Loucy (cell line): Measurements from ENCODE around the gene LARP4.

Experiments used
- H2AFZ ChIP-seq: fragments of 200-600 bp; sonication (generic); 2 replicates; pipeline ENCODE4 v1.6.0; 2016; ENCODE audit warnings: antibody characterized with exemption, mild to moderate bottlenecking, low read length, moderate library complexity
- H3F3A ChIP-seq: fragments of 200-600 bp; 2 replicates; pipeline ENCODE4 v1.6.0; 2016; ENCODE audit warnings: antibody characterized with exemption, low read depth, mild to moderate bottlenecking
- H3K27me3 ChIP-seq: fragments of 200-600 bp; sonication (generic); 2 replicates; pipeline ENCODE4 v1.6.1; 2014; ENCODE audit warnings: low read length, mild to moderate bottlenecking; ENCODE audit not compliant: insufficient read depth, poor library complexity, severe bottlenecking
- H3K36me3 ChIP-seq: fragments of 200-600 bp; sonication (generic); 2 replicates; pipeline ENCODE4 v1.6.1; 2016; ENCODE audit warnings: low read length; ENCODE audit not compliant: insufficient read depth
- H3K4me1 ChIP-seq: fragments of 200-600 bp; sonication (generic); 2 replicates; pipeline ENCODE4 v1.5.1; 2014; ENCODE audit warnings: low read length, mild to moderate bottlenecking; ENCODE audit not compliant: insufficient read depth, poor library complexity, severe bottlenecking
- H3K4me2 ChIP-seq: fragments of 200-600 bp; sonication (generic); 2 replicates; pipeline ENCODE4 v1.6.0; 2014; ENCODE audit warnings: antibody characterized with exemption, low read length, low read depth, mild to moderate bottlenecking; ENCODE audit not compliant: poor library complexity, severe bottlenecking
- H3K4me3 ChIP-seq: fragments of 200-600 bp; sonication (generic); 2 replicates; pipeline ENCODE4 v1.5.1; 2014; ENCODE audit warnings: low read length, mild to moderate bottlenecking, mixed read lengths; ENCODE audit not compliant: poor library complexity, severe bottlenecking
- H3K79me2 ChIP-seq: fragments of 200-600 bp; sonication (generic); 2 replicates; pipeline ENCODE4 v1.6.1; 2014; ENCODE audit warnings: low read length; ENCODE audit not compliant: insufficient read depth
- H3K9ac ChIP-seq: fragments of 200-600 bp; sonication (generic); 2 replicates; pipeline ENCODE4 v1.6.0; 2014; ENCODE audit warnings: mild to moderate bottlenecking, low read depth, low read length, moderate library complexity; ENCODE audit not compliant: poor library complexity, severe bottlenecking
- H3K9me2 ChIP-seq: fragments of 200-600 bp; sonication (generic); replicated peaks from 2 replicates; pipeline ENCODE4 v1.6.1; 2016; ENCODE audit warnings: low read depth, low read length, mixed read lengths
- H3K9me3 ChIP-seq: fragments of 200-600 bp; sonication (generic); 2 replicates; pipeline ENCODE4 v1.6.1; 2014; ENCODE audit warnings: mild to moderate bottlenecking, antibody characterized with exemption, low read length, low read depth; ENCODE audit not compliant: insufficient read depth
- H4K20me1 ChIP-seq: fragments of 200-600 bp; sonication (generic); 2 replicates; pipeline ENCODE4 v1.6.0; 2014; ENCODE audit warnings: antibody characterized with exemption, low read length, mild to moderate bottlenecking; ENCODE audit not compliant: insufficient read depth, poor library complexity, severe bottlenecking
- EZH2phosphoT487 ChIP-seq: fragments of 200-600 bp; IDR thresholded peaks from 2 replicates; pipeline ENCODE4 v1.6.1; 2018; ENCODE audit warnings: antibody characterized with exemption, mild to moderate bottlenecking, moderate library complexity, borderline replicate concordance
- TF ChIP-seq, protein P1 (sequence below): fragments of 200-600 bp; sonication (generic); conservative IDR thresholded peaks from 2 replicates; pipeline ENCODE4 v1.5.1; 2014; ENCODE audit warnings: mild to moderate bottlenecking, antibody characterized with exemption, low read length

The LARP4 gene

DNA sequence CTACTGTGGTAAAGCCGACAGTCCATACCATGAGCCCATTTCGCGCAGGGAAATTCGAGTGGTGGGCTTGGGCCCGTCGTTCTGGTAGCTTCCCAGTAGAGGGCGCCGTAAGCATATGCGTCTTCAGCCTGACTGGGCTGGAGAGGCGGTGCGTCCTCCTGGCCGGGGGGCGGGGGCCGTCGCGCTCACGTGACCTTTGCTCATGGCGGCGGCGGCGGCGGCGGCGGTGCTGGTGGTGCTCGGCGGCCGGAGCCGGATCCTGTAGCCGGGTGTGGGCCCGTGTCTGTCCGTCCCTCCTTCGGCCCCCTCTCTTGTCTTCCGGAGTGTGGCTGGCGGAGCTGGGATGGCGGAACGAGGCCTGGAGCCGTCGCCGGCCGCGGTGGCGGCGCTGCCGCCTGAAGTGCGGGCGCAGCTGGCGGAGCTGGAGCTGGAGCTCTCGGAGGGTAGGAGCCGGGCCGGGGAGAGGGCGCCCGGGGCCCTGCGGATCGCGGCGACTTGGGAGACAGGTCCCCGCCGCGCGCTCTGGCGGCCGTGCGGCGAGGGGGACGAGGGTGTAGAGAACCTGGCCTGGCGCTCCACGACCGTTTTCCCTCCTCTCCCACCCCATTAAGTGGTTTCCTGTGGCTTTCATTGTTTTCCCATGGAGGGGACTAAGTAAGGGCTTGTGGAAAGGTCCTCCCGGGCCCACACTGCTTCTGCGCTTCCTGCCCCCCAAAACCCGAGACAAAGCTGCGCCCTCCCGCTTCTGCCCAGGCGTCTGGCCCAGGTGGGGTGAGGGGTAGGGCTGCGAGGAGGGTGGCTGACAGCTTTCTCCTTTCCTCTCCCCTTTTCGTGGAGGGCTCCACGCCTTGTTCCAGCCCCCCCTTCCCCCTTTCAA lies 104.4 kb downstream of the LARP4 start, which contains the start of gene DIP2B:
TSS of gene DIP2B (plus strand) at position 188 of the 877 bp plus-strand sequence. CDS start at position 344, 156 bp downstream.
- Histone ChIP-seq H3K79me2 (peaks cover 52% of the 10 kb centered on the region), H3F3A (no peaks in the 10 kb centered on the region), H3K4me3 (peak within 1 kb of the TSS; percentile 85), H3K27me3 (no peaks in the 10 kb centered on the region), H3K9me3 (no peaks in the 10 kb centered on the region), H3K9ac (peak within 1 kb of the TSS; percentile 81), H3K36me3 (no peaks in the 10 kb centered on the region), H2AFZ (peak within 1 kb of the TSS; percentile 100), H3K9me2 (no peaks in the 10 kb centered on the region), H4K20me1 (peaks cover 28% of the 10 kb centered on the region), H3K4me1 (peaks cover 46% of the 10 kb centered on the region), H3K4me2 (peak within 1 kb of the TSS; percentile 97)
- no peak for TF ChIP-seq EZH2phosphoT487
- TF ChIP-seq, protein P1, sequence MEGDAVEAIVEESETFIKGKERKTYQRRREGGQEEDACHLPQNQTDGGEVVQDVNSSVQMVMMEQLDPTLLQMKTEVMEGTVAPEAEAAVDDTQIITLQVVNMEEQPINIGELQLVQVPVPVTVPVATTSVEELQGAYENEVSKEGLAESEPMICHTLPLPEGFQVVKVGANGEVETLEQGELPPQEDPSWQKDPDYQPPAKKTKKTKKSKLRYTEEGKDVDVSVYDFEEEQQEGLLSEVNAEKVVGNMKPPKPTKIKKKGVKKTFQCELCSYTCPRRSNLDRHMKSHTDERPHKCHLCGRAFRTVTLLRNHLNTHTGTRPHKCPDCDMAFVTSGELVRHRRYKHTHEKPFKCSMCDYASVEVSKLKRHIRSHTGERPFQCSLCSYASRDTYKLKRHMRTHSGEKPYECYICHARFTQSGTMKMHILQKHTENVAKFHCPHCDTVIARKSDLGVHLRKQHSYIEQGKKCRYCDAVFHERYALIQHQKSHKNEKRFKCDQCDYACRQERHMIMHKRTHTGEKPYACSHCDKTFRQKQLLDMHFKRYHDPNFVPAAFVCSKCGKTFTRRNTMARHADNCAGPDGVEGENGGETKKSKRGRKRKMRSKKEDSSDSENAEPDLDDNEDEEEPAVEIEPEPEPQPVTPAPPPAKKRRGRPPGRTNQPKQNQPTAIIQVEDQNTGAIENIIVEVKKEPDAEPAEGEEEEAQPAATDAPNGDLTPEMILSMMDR: peak; percentile 80

DNA sequence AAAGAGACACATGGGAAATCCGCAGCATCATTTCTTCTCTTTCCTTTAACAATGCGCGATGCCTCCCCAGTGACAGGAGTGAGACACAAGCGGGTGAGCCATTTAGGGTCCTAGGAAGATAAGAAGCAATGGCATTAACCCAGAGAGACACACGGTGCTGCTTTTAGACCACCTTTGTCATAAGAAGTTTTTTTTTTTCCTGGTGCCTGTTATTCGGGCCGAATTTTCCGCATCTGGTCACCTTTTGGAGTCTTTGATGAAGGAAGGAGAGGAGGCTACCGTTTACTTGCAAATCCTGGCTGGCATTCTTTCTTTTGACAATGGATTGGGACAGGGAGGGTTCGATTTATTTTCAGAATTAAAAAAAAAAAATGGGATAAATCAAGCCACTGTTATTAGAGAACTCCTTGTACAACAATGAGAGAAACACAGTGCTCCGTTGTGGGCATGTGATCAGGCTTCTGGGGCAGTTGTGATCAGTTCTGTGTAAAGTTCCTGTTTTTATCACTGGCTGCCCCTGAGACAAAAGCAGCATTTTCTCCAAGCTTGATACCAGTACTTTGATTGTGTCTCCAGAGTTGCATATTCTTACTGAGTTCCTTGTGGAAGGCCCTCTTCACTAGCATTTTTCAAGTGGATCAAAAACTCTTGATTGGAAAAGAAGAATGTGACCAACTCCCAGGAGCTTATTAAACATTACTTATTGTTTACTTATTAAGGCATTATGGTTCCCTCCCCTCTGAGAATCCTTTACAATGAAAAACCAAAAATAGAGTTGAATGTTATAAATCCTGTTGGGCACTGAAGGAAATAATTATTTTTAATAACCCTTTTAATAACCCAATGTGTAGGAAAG lies 105.2 kb downstream of the LARP4 start:
- H3K79me2 ChIP-seq: peaks cover 60% of the 10 kb centered on the region
- H2AFZ ChIP-seq: peak overlapping the region; percentile 100
- H3F3A ChIP-seq: no peaks in the 10 kb centered on the region

More for the DNA sequence above, 105.2 kb downstream of the LARP4 start:
- TF ChIP-seq EZH2phosphoT487: no peak
- TF ChIP-seq, protein P1: no peak
- Histone ChIP-seq H3K9me2 (no peaks in the 10 kb centered on the region), H3K4me2 (peak overlapping the region; percentile 97), H4K20me1 (peaks cover 32% of the 10 kb centered on the region), H3K4me3 (peak overlapping the region; percentile 85), H3K9me3 (no peaks in the 10 kb centered on the region), H3K9ac (peak overlapping the region; percentile 81), H3K4me1 (peaks cover 46% of the 10 kb centered on the region), H3K36me3 (no peaks in the 10 kb centered on the region), H3K27me3 (no peaks in the 10 kb centered on the region)
